GM15510 (cell line): Measurements from ENCODE around the gene PCDHA2.

Source experiments
- POLR2A ChIP-seq: IDR thresholded peaks from 3 replicates; pipeline ENCODE4 v1.6.1; 2011; ENCODE audit warnings: borderline replicate concordance; ENCODE audit not compliant: insufficient read length; ENCODE audit errors: extremely low read depth

The PCDHA2 gene

GRCh38 chr5:140821375-140822280 is 27.0 kb downstream of the PCDHA2 start, which contains the start of gene PCDHA5:
TSS of gene PCDHA5 (plus strand) at chr5:140821613.
- TF ChIP-seq POLR2A = no peak

GRCh38 chr5:140822281-140822629 is 27.6 kb downstream of the PCDHA2 start:
- no peak for TF ChIP-seq POLR2A

GRCh38 chr5:140823475-140823874 is 28.8 kb downstream of the PCDHA2 start:
- TF ChIP-seq POLR2A = no peak

- no peak for TF ChIP-seq POLR2A
Measured at GRCh38 chr5:140827704-140828361, 33.2 kb downstream of the PCDHA2 start, which contains the start of gene PCDHA6. TSS of gene PCDHA6 (plus strand) at chr5:140827960. CDS start at chr5:140828092, 132 bp downstream.

- no peak for TF ChIP-seq POLR2A
Measured at GRCh38 chr5:140828362-140828737, 33.7 kb downstream of the PCDHA2 start.

- TF ChIP-seq POLR2A = no peak
Measured at GRCh38 chr5:140833993-140834392, 39.3 kb downstream of the PCDHA2 start, which contains the start of gene PCDHA7. TSS of gene PCDHA7 (plus strand) at chr5:140834269. CDS start at chr5:140834384, 115 bp downstream.

GRCh38 chr5:140835622-140836510 is 41.2 kb downstream of the PCDHA2 start:
- TF ChIP-seq POLR2A = no peak

GRCh38 chr5:140840978-140841962 is 46.6 kb downstream of the PCDHA2 start, which contains the start of gene PCDHA8:
TSS of gene PCDHA8 (plus strand) at chr5:140841187. CDS start at chr5:140841322, 135 bp downstream.
- TF ChIP-seq POLR2A = no peak

GRCh38 chr5:140842798-140843733 is 48.4 kb downstream of the PCDHA2 start:
- no peak for TF ChIP-seq POLR2A
